ENCODE measurements around the gene SOX8.
A peak's percentile ranks its signal among the peaks of the same experiment; 100 is the strongest.

The SOX8 gene

GRCh38 chr16:982145-983043 is 824 bp downstream of the SOX8 start:
- DNase-seq, result peak in 11 of 42 donors; percentile 13 to 64 (median 41)
- intact Hi-C loops (cut with DNase I), result loop anchor here (5.0 kb wide), 1 partner anchor 170 kb away; no protein-coding TSS in a partner anchor

- intact Hi-C loops (cut with DNase I), result loop anchor here (2.0 to 5.0 kb wide), 2 partner anchors 65 to 171 kb away; no protein-coding TSS in a partner anchor
- DNase-seq, result peak in 41 of 42 donors; percentile 67 to 93 (median 82)
Observed at GRCh38 chr16:983044-984030, 1.8 kb downstream of the SOX8 start.

GRCh38 chr16:984121-984694 is 2.6 kb downstream of the SOX8 start:
- DNase-seq, result peak in 12 of 42 donors; percentile 18 to 64 (median 38)
- intact Hi-C loops (cut with DNase I), result loop anchor here (2.0 to 5.0 kb wide), 2 partner anchors 65 to 172 kb away; no protein-coding TSS in a partner anchor

GRCh38 chr16:984736-985636 is 3.4 kb downstream of the SOX8 start:
- peak in 40 of 42 donors; percentile 53 to 92 (median 80) for DNase-seq
- intact Hi-C loops (cut with DNase I), result loop anchor here (2.0 to 5.0 kb wide), 3 partner anchors 42 to 173 kb away; no protein-coding TSS in a partner anchor

GRCh38 chr16:985646-986400 is 4.3 kb downstream of the SOX8 start:
- peak in 17 of 42 donors; percentile 16 to 69 (median 47) for DNase-seq
- intact Hi-C loops (cut with DNase I), result loop anchor here (2.0 to 5.0 kb wide), 2 partner anchors 41 to 63 kb away; no protein-coding TSS in a partner anchor

GRCh38 chr16:986411-986810 is 4.8 kb downstream of the SOX8 start:
- DNase-seq, result peak in 5 of 42 donors; percentile 28 to 58 (median 33)

GRCh38 chr16:986925-987582 is 5.5 kb downstream of the SOX8 start:
- intact Hi-C loops (cut with DNase I), result loop anchor here (5.0 kb wide), 1 partner anchor 40 kb away; no protein-coding TSS in a partner anchor
- peak in 34 of 42 donors; percentile 59 to 89 (median 74) for DNase-seq

More at GRCh38 chr16:986411-986810, 4.8 kb downstream of the SOX8 start:
- intact Hi-C loops (cut with DNase I), result loop anchor here (5.0 kb wide), 1 partner anchor 41 kb away; no protein-coding TSS in a partner anchor

- intact Hi-C loops (cut with DNase I), result loop anchor here (5.0 kb wide), 1 partner anchor 39 kb away; no protein-coding TSS in a partner anchor
- DNase-seq, result peak in 35 of 42 donors; percentile 42 to 88 (median 73)
Observed at GRCh38 chr16:987906-988305, 6.3 kb downstream of the SOX8 start.

GRCh38 chr16:988471-989353 is 7.1 kb downstream of the SOX8 start:
- intact Hi-C loops (cut with DNase I), result loop anchor here (5.0 kb wide), 1 partner anchor 39 kb away; no protein-coding TSS in a partner anchor
- peak in 21 of 42 donors; percentile 28 to 80 (median 57) for DNase-seq

GRCh38 chr16:989354-989814 is 7.8 kb downstream of the SOX8 start:
- peak in 1 of 42 donors; percentile 54 for DNase-seq
- intact Hi-C loops (cut with DNase I), result loop anchor here (5.0 kb wide), 1 partner anchor 38 kb away; no protein-coding TSS in a partner anchor

- DNase-seq, result peak in 39 of 42 donors; percentile 42 to 92 (median 76)
- intact Hi-C loops (cut with DNase I), result no loop called here
Observed at GRCh38 chr16:990516-991291, 9.1 kb downstream of the SOX8 start.

GRCh38 chr16:991345-991744 is 9.8 kb downstream of the SOX8 start:
- DNase-seq, result peak in 1 of 42 donors; percentile 45
- intact Hi-C loops (cut with DNase I), result no loop called here

GRCh38 chr16:991773-992172 is 10.2 kb downstream of the SOX8 start:
- peak in 5 of 42 donors; percentile 23 to 53 (median 39) for DNase-seq

GRCh38 chr16:993731-994130 is 12.2 kb downstream of the SOX8 start:
- DNase-seq, result no peak
- intact Hi-C loops (cut with DNase I), result no loop called here

More at GRCh38 chr16:991773-992172, 10.2 kb downstream of the SOX8 start:
- intact Hi-C loops (cut with DNase I), result no loop called here

Data from head of caudate nucleus (tissue), 42 donors.